Activated CD8-positive, alpha-beta T cell treated with anti-CD3 and anti-CD28 coated beads for 36 hours (primary cell): ENCODE measurements around the gene INMT. TPM values are rescaled to one million over a fixed set of nuclear protein-coding genes. Genes with fewer than 3 reads are reported as not detected.
A peak's percentile ranks its signal among the peaks of the same experiment; 100 is the strongest.

ENCODE experiments used
- ATAC-seq: fragments of 200-7000 bp; cut with Tn5 transposase; one replicate; pipeline ENCODE4 v1.10.0; 2021; ENCODE audit warnings: mild to moderate bottlenecking, moderate library complexity
- CTCF ChIA-PET: fragments of 350-600 bp; sonication (Branson Sonifier 250); formaldehyde crosslinking; loops from one replicate; lab custom pipeline; 2021; ENCODE audit warnings: antibody characterized with exemption; lab: Charles Lee
- POLR2A ChIA-PET: fragments of 350-600 bp; sonication (Branson Sonifier 250); formaldehyde crosslinking; loops from one replicate; lab custom pipeline; 2021; ENCODE audit warnings: antibody characterized with exemption; lab: Charles Lee
- DNase-seq: peaks from one replicate; pipeline ENCODE4 v3.0.0-alpha.2; 2020
- H3K27ac Mint-ChIP-seq: one replicate; pipeline ENCODE4 v1.8.0; 2021; ENCODE audit warnings: mild to moderate bottlenecking, mixed read lengths
- H3K27me3 Mint-ChIP-seq: one replicate; pipeline ENCODE4 v1.8.0; 2021; ENCODE audit warnings: mixed read lengths
- H3K36me3 Mint-ChIP-seq: one replicate; pipeline ENCODE4 v1.8.0; 2021; ENCODE audit warnings: low read depth, mixed read lengths
- H3K4me1 Mint-ChIP-seq: one replicate; pipeline ENCODE4 v1.8.0; 2021; ENCODE audit warnings: low read depth, mixed read lengths
- H3K4me3 Mint-ChIP-seq: one replicate; pipeline ENCODE4 v1.8.0; 2021; ENCODE audit warnings: mild to moderate bottlenecking, moderate library complexity, mixed read lengths
- H3K9me3 Mint-ChIP-seq: one replicate; pipeline ENCODE4 v1.8.0; 2021; ENCODE audit warnings: mixed read lengths
- intact Hi-C: fragments of 100-400 bp; cut with micrococcal nuclease; formaldehyde crosslinking; loops from one replicate; pipeline ENCODE4 v1.10.0; 2022
- total RNA-seq, 2 experiments: library from RNA; stranded (reverse); gene quantifications; one replicate each; pipeline ENCODE4 v1.2.3, GENCODE V29; 2021
- TF ChIP-seq, protein P1 (sequence below): fragments of 200-600 bp; IDR thresholded peaks from one replicate; pipeline ENCODE4 v1.8.0; 2022; ENCODE audit warnings: antibody characterized with exemption, mild to moderate bottlenecking

Gene INMT
- total RNA-seq, 2 experiments from 2014 or later = not detected

GRCh38 chr7:30799206-30799975, 47.5 kb downstream of the INMT start:
- DNase-seq = no peak

GRCh38 chr7:30799976-30800661, 48.2 kb downstream of the INMT start:
- ATAC-seq (no peak), DNase-seq (no peak)
- Mint-ChIP-seq H3K27me3 (no peaks in the 10 kb centered on the region), H3K4me1 (peaks cover 10% of the 10 kb centered on the region), H3K4me3 (no peak overlapping the region), H3K9me3 (no peaks in the 10 kb centered on the region), H3K27ac (no peak overlapping the region), H3K36me3 (no peaks in the 10 kb centered on the region)
- intact Hi-C loops = loop anchor here (5.0 kb wide), 2 partner anchors 177 to 322 kb away; no protein-coding TSS in a partner anchor
- ChIA-PET CTCF (interaction anchor here (0.9 to 1.5 kb wide), 6 partner anchors 16 to 335 kb away, joined by 3 to 5 read pairs (median 3); no protein-coding TSS in a partner anchor), POLR2A (no interaction called here)
- TF ChIP-seq, protein P1, sequence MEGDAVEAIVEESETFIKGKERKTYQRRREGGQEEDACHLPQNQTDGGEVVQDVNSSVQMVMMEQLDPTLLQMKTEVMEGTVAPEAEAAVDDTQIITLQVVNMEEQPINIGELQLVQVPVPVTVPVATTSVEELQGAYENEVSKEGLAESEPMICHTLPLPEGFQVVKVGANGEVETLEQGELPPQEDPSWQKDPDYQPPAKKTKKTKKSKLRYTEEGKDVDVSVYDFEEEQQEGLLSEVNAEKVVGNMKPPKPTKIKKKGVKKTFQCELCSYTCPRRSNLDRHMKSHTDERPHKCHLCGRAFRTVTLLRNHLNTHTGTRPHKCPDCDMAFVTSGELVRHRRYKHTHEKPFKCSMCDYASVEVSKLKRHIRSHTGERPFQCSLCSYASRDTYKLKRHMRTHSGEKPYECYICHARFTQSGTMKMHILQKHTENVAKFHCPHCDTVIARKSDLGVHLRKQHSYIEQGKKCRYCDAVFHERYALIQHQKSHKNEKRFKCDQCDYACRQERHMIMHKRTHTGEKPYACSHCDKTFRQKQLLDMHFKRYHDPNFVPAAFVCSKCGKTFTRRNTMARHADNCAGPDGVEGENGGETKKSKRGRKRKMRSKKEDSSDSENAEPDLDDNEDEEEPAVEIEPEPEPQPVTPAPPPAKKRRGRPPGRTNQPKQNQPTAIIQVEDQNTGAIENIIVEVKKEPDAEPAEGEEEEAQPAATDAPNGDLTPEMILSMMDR = no peak

More at GRCh38 chr7:30799206-30799975, 47.5 kb downstream of the INMT start:
- Mint-ChIP-seq H3K36me3 (no peaks in the 10 kb centered on the region), H3K9me3 (no peaks in the 10 kb centered on the region), H3K4me3 (no peak overlapping the region), H3K4me1 (peaks cover 10% of the 10 kb centered on the region), H3K27me3 (no peaks in the 10 kb centered on the region), H3K27ac (no peak overlapping the region)
- CTCF ChIA-PET = interaction anchor here (0.9 to 1.5 kb wide), 6 partner anchors 15 to 335 kb away, joined by 3 to 5 read pairs (median 3); no protein-coding TSS in a partner anchor
- TF ChIP-seq, protein P1 = no peak
- POLR2A ChIA-PET = no interaction called here
- no peak for ATAC-seq
- intact Hi-C loops = no loop called here

GRCh38 chr7:30800785-30801252, 48.9 kb downstream of the INMT start:
- TF ChIP-seq, protein P1 = peak; percentile 60
- ATAC-seq (peak; percentile 49), DNase-seq (peak; percentile 46)
- Mint-ChIP-seq H3K27me3 (no peaks in the 10 kb centered on the region), H3K36me3 (no peaks in the 10 kb centered on the region), H3K4me1 (peaks cover 10% of the 10 kb centered on the region), H3K4me3 (no peak overlapping the region), H3K27ac (no peak overlapping the region), H3K9me3 (no peaks in the 10 kb centered on the region)
- intact Hi-C loops = loop anchor here (5.0 kb wide), 2 partner anchors 176 to 321 kb away; no protein-coding TSS in a partner anchor
- ChIA-PET CTCF (interaction anchor here (0.9 to 1.7 kb wide), 5 partner anchors 134 to 333 kb away, joined by 3 to 8 read pairs (median 4); no protein-coding TSS in a partner anchor), POLR2A (interaction anchor here (0.6 kb wide), 1 partner anchor 322 kb away, joined by 4 read pairs; no protein-coding TSS in a partner anchor)

DNA sequence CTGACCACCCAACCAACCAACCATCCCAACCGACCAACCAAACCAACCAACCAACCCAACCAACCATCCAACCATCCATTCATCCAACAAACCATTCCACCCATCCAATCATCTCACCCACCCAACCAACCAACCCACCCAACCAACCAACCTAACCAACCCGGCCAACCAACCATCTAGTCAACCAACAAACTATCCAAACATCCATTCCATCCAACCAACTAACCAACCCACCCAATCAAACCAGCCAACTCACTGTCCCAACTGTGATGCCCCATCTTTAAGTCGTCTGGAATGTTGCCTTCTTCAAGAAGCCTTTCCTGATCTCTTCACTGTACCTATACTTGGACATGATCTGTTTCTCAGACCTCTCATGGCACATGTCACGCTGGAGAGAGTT, 50.9 kb downstream of the INMT start:
- Mint-ChIP-seq H3K27ac (no peak overlapping the region), H3K36me3 (no peaks in the 10 kb centered on the region), H3K9me3 (no peaks in the 10 kb centered on the region), H3K4me3 (no peak overlapping the region), H3K4me1 (no peaks in the 10 kb centered on the region), H3K27me3 (no peaks in the 10 kb centered on the region)
- ChIA-PET CTCF (no interaction called here), POLR2A (no interaction called here)
- DNase-seq (no peak), ATAC-seq (no peak)
- TF ChIP-seq, protein P1 = no peak
- intact Hi-C loops = loop anchor here (5.0 kb wide), 2 partner anchors 174 to 319 kb away; no protein-coding TSS in a partner anchor
